ENCODE measurements around the gene QKI. TPM values are rescaled to one million over a fixed set of nuclear protein-coding genes. Genes with fewer than 3 reads are reported as not detected.

Gene QKI
- total RNA-seq, 1 donor from 2014 or later: 290 TPM

GRCh38 chr6:163580311-163581030 is 166.0 kb downstream of the QKI start:
- no peak for DNase-seq (ENCODE audit: extremely low spot score, unreplicated experiment)
- H3K9me3 Mint-ChIP-seq (ENCODE audit: unreplicated experiment): peaks cover 9% of the 10 kb centered on the region
- H3K27ac Mint-ChIP-seq (ENCODE audit: unreplicated experiment): no peak overlapping the region
- TF ChIP-seq CTCF (IDR thresholded peaks at IDR 0.05): no peak
- no peaks in the 10 kb centered on the region for H3K27me3 Mint-ChIP-seq (ENCODE audit: unreplicated experiment)
- peaks cover 44% of the 10 kb centered on the region for H3K4me1 Mint-ChIP-seq (ENCODE audit: unreplicated experiment)
- peaks cover 18% of the 10 kb centered on the region for H3K36me3 Mint-ChIP-seq (ENCODE audit: unreplicated experiment)
- H3K4me3 Mint-ChIP-seq (ENCODE audit: unreplicated experiment): no peak overlapping the region

GRCh38 chr6:163583558-163583957 is 169.0 kb downstream of the QKI start:
- Mint-ChIP-seq H3K27ac (ENCODE audit: unreplicated experiment) (no peak overlapping the region), H3K36me3 (ENCODE audit: unreplicated experiment) (peaks cover 2% of the 10 kb centered on the region), H3K9me3 (ENCODE audit: unreplicated experiment) (peaks cover 9% of the 10 kb centered on the region), H3K4me3 (ENCODE audit: unreplicated experiment) (no peak overlapping the region), H3K27me3 (ENCODE audit: unreplicated experiment) (no peaks in the 10 kb centered on the region), H3K4me1 (ENCODE audit: unreplicated experiment) (peaks cover 46% of the 10 kb centered on the region)
- TF ChIP-seq CTCF (IDR thresholded peaks at IDR 0.05): no peak
- no peak for DNase-seq (ENCODE audit: extremely low spot score, unreplicated experiment)

- Mint-ChIP-seq H3K4me3 (ENCODE audit: unreplicated experiment) (no peak overlapping the region), H3K36me3 (ENCODE audit: unreplicated experiment) (no peaks in the 10 kb centered on the region), H3K9me3 (ENCODE audit: unreplicated experiment) (peaks cover 24% of the 10 kb centered on the region), H3K27ac (ENCODE audit: unreplicated experiment) (peak overlapping the region; percentile 76), H3K4me1 (ENCODE audit: unreplicated experiment) (peaks cover 30% of the 10 kb centered on the region), H3K27me3 (ENCODE audit: unreplicated experiment) (no peaks in the 10 kb centered on the region)
- TF ChIP-seq CTCF (IDR thresholded peaks at IDR 0.05): no peak
- DNase-seq (ENCODE audit: extremely low spot score, unreplicated experiment): no peak
Observed at GRCh38 chr6:163585932-163586437, 171.5 kb downstream of the QKI start.

- Mint-ChIP-seq H3K4me3 (ENCODE audit: unreplicated experiment) (no peak overlapping the region), H3K27me3 (ENCODE audit: unreplicated experiment) (no peaks in the 10 kb centered on the region), H3K4me1 (ENCODE audit: unreplicated experiment) (peaks cover 30% of the 10 kb centered on the region), H3K27ac (ENCODE audit: unreplicated experiment) (no peak overlapping the region), H3K36me3 (ENCODE audit: unreplicated experiment) (no peaks in the 10 kb centered on the region), H3K9me3 (ENCODE audit: unreplicated experiment) (peaks cover 25% of the 10 kb centered on the region)
- no peak for DNase-seq (ENCODE audit: extremely low spot score, unreplicated experiment)
- TF ChIP-seq CTCF (IDR thresholded peaks at IDR 0.05): no peak
Observed at GRCh38 chr6:163586888-163587287, 172.4 kb downstream of the QKI start.

GRCh38 chr6:163588220-163588919 is 173.9 kb downstream of the QKI start:
- H3K9me3 Mint-ChIP-seq (ENCODE audit: unreplicated experiment): peaks cover 30% of the 10 kb centered on the region
- no peaks in the 10 kb centered on the region for H3K27me3 Mint-ChIP-seq (ENCODE audit: unreplicated experiment)
- no peak overlapping the region for H3K4me3 Mint-ChIP-seq (ENCODE audit: unreplicated experiment)
- peaks cover 27% of the 10 kb centered on the region for H3K4me1 Mint-ChIP-seq (ENCODE audit: unreplicated experiment)
- no peak for TF ChIP-seq CTCF (IDR thresholded peaks at IDR 0.05)
- no peak overlapping the region for H3K27ac Mint-ChIP-seq (ENCODE audit: unreplicated experiment)
- no peaks in the 10 kb centered on the region for H3K36me3 Mint-ChIP-seq (ENCODE audit: unreplicated experiment)
- DNase-seq (ENCODE audit: extremely low spot score, unreplicated experiment): no peak

Data from osteocyte (in vitro differentiated cells).